Stomach (tissue), 9 donors: Measurements from ENCODE around the gene ANKS1A. TPM values are rescaled to one million over a fixed set of nuclear protein-coding genes. Genes with fewer than 3 reads are reported as not detected.
"Not testable (repeated sequence)": the region's sequence is repeated elsewhere in the genome, so short reads cannot be mapped to it uniquely, and the experiment has no call there.

Experiments used
- DNase-seq, 2 donors: peaks; one replicate each; pipeline versions ENCODE4 v3.0.0 to v3.0.0-alpha.2; 2013 to 2019
- H3K27ac ChIP-seq, 5 donors: fragments of 200-600 bp in 4 of 5; sonication (generic) in 4 of 5; one replicate each; pipeline ENCODE4 v1.5.1; 2013 to 2019; ENCODE audit warnings: mild to moderate bottlenecking in 1 of 5, moderate library complexity in 1 of 5
- H3K27me3 ChIP-seq, 3 donors: fragments of 200-600 bp; sonication (generic); one replicate each; pipeline ENCODE4 v1.5.1; 2017 to 2019; ENCODE audit warnings: mixed run types in 1 of 3
- H3K36me3 ChIP-seq, 4 donors: fragments of 200-600 bp; sonication (generic); 1 replicate in 3 of 4; 2 replicates in 1 of 4; pipeline ENCODE4 v1.5.1; 2016 to 2019
- H3K4me1 ChIP-seq, 4 donors: fragments of 200-600 bp; sonication (generic); one replicate each; pipeline ENCODE4 v1.5.1; 2016 to 2019
- H3K4me3 ChIP-seq, 4 donors: fragments of 200-600 bp; sonication (generic) in 3 of 4; one replicate each; pipeline ENCODE4 v1.5.1; 2016 to 2019; ENCODE audit warnings: mild to moderate bottlenecking in 1 of 4
- H3K9me3 ChIP-seq, 4 donors: fragments of 200-600 bp; sonication (generic); one replicate each; pipeline ENCODE4 v1.5.1; 2016 to 2019
- EP300 ChIP-seq: sonication (generic); formaldehyde crosslinking; IDR thresholded peaks from one replicate; pipeline ENCODE4 v1.6.1; 2017; ENCODE audit warnings: antibody characterized with exemption
- POLR2A ChIP-seq, 4 donors: fragments of 450-650 bp; IDR thresholded peaks; one replicate each; pipeline ENCODE4 v1.6.1; 2016; ENCODE audit warnings: antibody characterized with exemption in 4 of 4, control low read depth in 2 of 4, mild to moderate bottlenecking in 1 of 4, moderate library complexity in 1 of 4
- POLR2AphosphoS5 ChIP-seq, 3 donors: sonication (generic); formaldehyde crosslinking; IDR thresholded peaks; one replicate each; pipeline ENCODE4 v1.6.1; 2016; ENCODE audit warnings: antibody characterized with exemption in 3 of 3
- WGBS, 5 donors: extraction: QIAGEN DNeasy Blood & Tissue Kit in 3 of 5; methylation state at CpG; one replicate each; pipeline versions ENCODE4 v1.1.5 to v1.1.7; 2013 to 2018; 5-methylcytosine and 5-hydroxymethylcytosine counted together
- intact Hi-C: fragments of 100-400 bp; cut with DNase I; formaldehyde crosslinking; loops from one replicate; pipeline ENCODE4 v1.15.1; 2023; ENCODE audit warnings: low total_unique reads
- polyA plus RNA-seq, 3 donors: library from polyadenylated mRNA; stranded (reverse); fragments of 200-250 nt; gene quantifications; one replicate each; pipeline ENCODE4 v1.2.3, GENCODE V29; 2013
- total RNA-seq, 5 donors: library from RNA; depleted of rRNA; stranded (reverse); fragments of >200 nt; gene quantifications; one replicate each; pipeline versions ENCODE4 v1.1.0 to v1.2.3, GENCODE V29; 2014 to 2016
- TF ChIP-seq, protein P1 (sequence below), 7 experiments: fragments of 450-650 bp in 4 of 7; fragments of 200-600 bp in 3 of 7; sonication (generic) in 3 of 7; IDR thresholded peaks; one replicate each; pipeline ENCODE4 v1.5.1; 2016 to 2019; ENCODE audit warnings: antibody characterized with exemption in 7 of 7, control low read depth in 2 of 7, mild to moderate bottlenecking in 1 of 7
- donor health status: healthy with polysubstance abuse.
- donor health status: Bipolar disorder and iron deficiency.
- donor health status: healthy.

Gene ANKS1A
- total and polyA plus RNA-seq, 8 donors: 6.1 to 40.6 (median 21.5) TPM

DNA sequence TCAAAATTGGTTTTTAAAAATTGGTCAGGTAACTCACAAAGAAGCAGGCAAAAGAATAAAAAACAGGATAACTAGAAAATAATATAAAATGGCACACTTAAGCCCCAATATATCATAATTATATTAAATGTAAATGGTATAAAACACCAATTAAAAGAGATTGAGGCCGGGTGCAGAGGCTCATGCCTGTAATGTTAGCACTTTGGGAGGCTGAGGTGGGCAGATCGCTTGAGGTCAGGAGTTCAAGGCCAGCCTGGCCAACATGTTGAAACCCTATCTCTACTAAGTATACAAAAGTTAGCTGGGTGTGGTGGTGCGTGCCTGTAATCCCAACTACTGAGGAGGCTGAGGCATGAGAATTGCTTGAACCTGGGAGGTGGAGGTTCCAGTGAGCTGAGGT is 216.0 kb downstream of the ANKS1A start:
- Histone ChIP-seq H3K36me3 (no peaks in the 10 kb centered on the region), H3K4me3 (no peak overlapping the region), H3K4me1 (peaks cover 0 to 12% (median 0%) of the 10 kb centered on the region in 4 donors), H3K27ac (no peak overlapping the region), H3K9me3 (peaks cover 0 to 8% (median 0%) of the 10 kb centered on the region in 4 donors), H3K27me3 (no peaks in the 10 kb centered on the region)
- no peak for TF ChIP-seq EP300
- TF ChIP-seq, protein P1, sequence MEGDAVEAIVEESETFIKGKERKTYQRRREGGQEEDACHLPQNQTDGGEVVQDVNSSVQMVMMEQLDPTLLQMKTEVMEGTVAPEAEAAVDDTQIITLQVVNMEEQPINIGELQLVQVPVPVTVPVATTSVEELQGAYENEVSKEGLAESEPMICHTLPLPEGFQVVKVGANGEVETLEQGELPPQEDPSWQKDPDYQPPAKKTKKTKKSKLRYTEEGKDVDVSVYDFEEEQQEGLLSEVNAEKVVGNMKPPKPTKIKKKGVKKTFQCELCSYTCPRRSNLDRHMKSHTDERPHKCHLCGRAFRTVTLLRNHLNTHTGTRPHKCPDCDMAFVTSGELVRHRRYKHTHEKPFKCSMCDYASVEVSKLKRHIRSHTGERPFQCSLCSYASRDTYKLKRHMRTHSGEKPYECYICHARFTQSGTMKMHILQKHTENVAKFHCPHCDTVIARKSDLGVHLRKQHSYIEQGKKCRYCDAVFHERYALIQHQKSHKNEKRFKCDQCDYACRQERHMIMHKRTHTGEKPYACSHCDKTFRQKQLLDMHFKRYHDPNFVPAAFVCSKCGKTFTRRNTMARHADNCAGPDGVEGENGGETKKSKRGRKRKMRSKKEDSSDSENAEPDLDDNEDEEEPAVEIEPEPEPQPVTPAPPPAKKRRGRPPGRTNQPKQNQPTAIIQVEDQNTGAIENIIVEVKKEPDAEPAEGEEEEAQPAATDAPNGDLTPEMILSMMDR (IDR thresholded peaks at IDR 0.05): no peak
- TF ChIP-seq POLR2AphosphoS5 (IDR thresholded peaks at IDR 0.05): no peak
- no peak for TF ChIP-seq POLR2A (IDR thresholded peaks at IDR 0.05)
- intact Hi-C loops: no loop called here
- DNase-seq: no peak
- WGBS, 5 donors: 90 to 99% (median 96%) methylated on average over 3 of the region's 3 CpGs

DNA sequence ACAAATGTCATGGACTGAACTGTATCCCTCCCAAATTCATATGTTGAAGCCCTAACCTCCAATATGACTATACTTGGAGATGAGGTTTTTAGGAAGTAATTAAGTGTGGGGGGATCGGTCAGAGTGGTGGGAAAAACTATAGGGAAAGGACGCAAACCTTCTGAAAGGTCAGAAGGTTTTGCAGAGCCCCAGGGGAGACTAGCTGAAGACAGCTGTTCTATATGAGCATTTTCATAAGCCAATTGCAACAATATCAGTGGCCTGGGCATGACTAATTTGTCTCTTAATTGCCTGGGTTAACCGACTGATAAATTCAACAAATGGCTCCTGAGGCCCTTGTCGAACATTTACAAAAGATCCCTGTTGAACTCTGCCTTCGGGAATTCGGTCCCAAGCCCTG is 217.0 kb downstream of the ANKS1A start:
- H3K27me3 ChIP-seq, H3K27ac ChIP-seq, H3K36me3 ChIP-seq, H3K4me3 ChIP-seq, intact Hi-C loops, DNase-seq, H3K9me3 ChIP-seq: not testable (repeated sequence)
- H3K4me1 ChIP-seq: peaks cover 0 to 12% (median 0%) of the 10 kb centered on the region in 4 donors
- WGBS, 5 donors: 82 to 92% (median 90%) methylated on average over 6 of the region's 6 CpGs

GRCh38 chr6:35107208-35107607 is 218.2 kb downstream of the ANKS1A start:
- H3K27ac ChIP-seq: not testable (repeated sequence)
- WGBS, 5 donors: 68 to 80% (median 77%) methylated on average over 8 of the region's 8 CpGs

GRCh38 chr6:35107761-35108160 is 218.7 kb downstream of the ANKS1A start:
- H3K9me3 ChIP-seq: peaks cover 0 to 10% (median 4%) of the 10 kb centered on the region in 4 donors
- WGBS, 5 donors: 20 to 50% (median 41%) methylated on average over 5 of the region's 5 CpGs
- H3K4me3 ChIP-seq, intact Hi-C loops, H3K36me3 ChIP-seq, H3K27ac ChIP-seq, H3K27me3 ChIP-seq: not testable (repeated sequence)
- peak in 1 of 2 donors; percentile 39 for DNase-seq
- H3K4me1 ChIP-seq: peaks cover 0 to 12% (median 0%) of the 10 kb centered on the region in 4 donors

More at GRCh38 chr6:35107208-35107607, 218.2 kb downstream of the ANKS1A start:
- H3K9me3 ChIP-seq, H3K4me3 ChIP-seq, H3K27me3 ChIP-seq, DNase-seq, intact Hi-C loops, H3K36me3 ChIP-seq: not testable (repeated sequence)
- peaks cover 0 to 12% (median 0%) of the 10 kb centered on the region in 4 donors for H3K4me1 ChIP-seq

GRCh38 chr6:35108309-35108885 is 219.3 kb downstream of the ANKS1A start:
- TF ChIP-seq POLR2AphosphoS5 (IDR thresholded peaks at IDR 0.05): no peak
- TF ChIP-seq, protein P1 (IDR thresholded peaks at IDR 0.05): no peak
- no peak for TF ChIP-seq POLR2A (IDR thresholded peaks at IDR 0.05)
- no peak for TF ChIP-seq EP300
- intact Hi-C loops: no loop called here
- WGBS, 5 donors: 86 to 99% (median 88%) methylated on average over 2 of the region's 2 CpGs

GRCh38 chr6:35120746-35121145 is 231.7 kb downstream of the ANKS1A start:
- H3K4me3 ChIP-seq: no peak overlapping the region
- H3K27ac ChIP-seq: no peak overlapping the region
- 78 to 95% (median 85%) methylated on average over 2 of the region's 2 CpGs for WGBS, 5 donors
- peaks cover 0 to 4% (median 2%) of the 10 kb centered on the region in 4 donors for H3K9me3 ChIP-seq
- intact Hi-C loops: no loop called here
- DNase-seq: no peak
- TF ChIP-seq EP300 (no peak), POLR2A (IDR thresholded peaks at IDR 0.05) (no peak), POLR2AphosphoS5 (IDR thresholded peaks at IDR 0.05) (no peak)
- TF ChIP-seq, protein P1 (IDR thresholded peaks at IDR 0.05): no peak
- no peaks in the 10 kb centered on the region for H3K4me1 ChIP-seq
- H3K36me3 ChIP-seq: no peaks in the 10 kb centered on the region
- no peaks in the 10 kb centered on the region for H3K27me3 ChIP-seq

More at GRCh38 chr6:35108309-35108885, 219.3 kb downstream of the ANKS1A start:
- no peak for DNase-seq
- Histone ChIP-seq H3K36me3 (no peaks in the 10 kb centered on the region), H3K27ac (no peak overlapping the region), H3K4me3 (no peak overlapping the region), H3K4me1 (peaks cover 0 to 12% (median 0%) of the 10 kb centered on the region in 4 donors), H3K27me3 (no peaks in the 10 kb centered on the region), H3K9me3 (peaks cover 0 to 10% (median 4%) of the 10 kb centered on the region in 4 donors)
